Keratinocyte (primary cell): ENCODE measurements around the gene NTNG1.
"Not testable (repeated sequence)": the region's sequence is repeated elsewhere in the genome, so short reads cannot be mapped to it uniquely, and the experiment has no call there.

Source experiments
- EZH2 ChIP-seq: IDR thresholded peaks from one replicate; pipeline ENCODE4 v1.6.1; 2012; ENCODE audit warnings: inconsistent platforms, mild to moderate bottlenecking, low read length, moderate library complexity
- TF ChIP-seq, protein P1 (sequence below), 3 experiments: IDR thresholded peaks in 1 of 3; conservative IDR thresholded peaks in 1 of 3; optimal IDR thresholded peaks in 1 of 3; 2 replicates in 2 of 3; 3 replicates in 1 of 3; pipeline versions ENCODE3 to v1.5.1; 2011; ENCODE audit warnings: low read length in 3 of 3, mild to moderate bottlenecking in 3 of 3, moderate library complexity in 2 of 3, control low read depth in 1 of 3, inconsistent platforms in 1 of 3; ENCODE audit not compliant: insufficient read depth in 2 of 3; ENCODE audit errors: extremely low read depth in 1 of 3

- TF ChIP-seq, protein P1, sequence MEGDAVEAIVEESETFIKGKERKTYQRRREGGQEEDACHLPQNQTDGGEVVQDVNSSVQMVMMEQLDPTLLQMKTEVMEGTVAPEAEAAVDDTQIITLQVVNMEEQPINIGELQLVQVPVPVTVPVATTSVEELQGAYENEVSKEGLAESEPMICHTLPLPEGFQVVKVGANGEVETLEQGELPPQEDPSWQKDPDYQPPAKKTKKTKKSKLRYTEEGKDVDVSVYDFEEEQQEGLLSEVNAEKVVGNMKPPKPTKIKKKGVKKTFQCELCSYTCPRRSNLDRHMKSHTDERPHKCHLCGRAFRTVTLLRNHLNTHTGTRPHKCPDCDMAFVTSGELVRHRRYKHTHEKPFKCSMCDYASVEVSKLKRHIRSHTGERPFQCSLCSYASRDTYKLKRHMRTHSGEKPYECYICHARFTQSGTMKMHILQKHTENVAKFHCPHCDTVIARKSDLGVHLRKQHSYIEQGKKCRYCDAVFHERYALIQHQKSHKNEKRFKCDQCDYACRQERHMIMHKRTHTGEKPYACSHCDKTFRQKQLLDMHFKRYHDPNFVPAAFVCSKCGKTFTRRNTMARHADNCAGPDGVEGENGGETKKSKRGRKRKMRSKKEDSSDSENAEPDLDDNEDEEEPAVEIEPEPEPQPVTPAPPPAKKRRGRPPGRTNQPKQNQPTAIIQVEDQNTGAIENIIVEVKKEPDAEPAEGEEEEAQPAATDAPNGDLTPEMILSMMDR (optimal IDR thresholded peaks at IDR 0.05 in 1 of 3, IDR thresholded peaks at IDR 0.05 in 1 of 3, conservative IDR thresholded peaks at IDR 0.05 in 1 of 3; ENCODE audit: extremely low read depth in 1 of 3, insufficient read depth in 2 of 3, low read length in 3 of 3): not testable (repeated sequence)
- TF ChIP-seq EZH2: not testable (repeated sequence)
These were observed 95.9 kb downstream of the NTNG1 start for GRCh38 chr1:107236760-107237159.
